NCI-H2196 treated with DMSO at 0.1 percent for 48 hours (cell line): Measurements from ENCODE around the gene BTG2.

ENCODE experiments used
- DNase-seq: peaks from one replicate; lab custom pipeline; 2025; ENCODE audit not compliant: unreplicated experiment; lab: John Stamatoyannopoulos, UW

The BTG2 gene

GRCh38 chr1:203338335-203339036 lies 33.2 kb downstream of the BTG2 start:
- peak; percentile 40 for DNase-seq

GRCh38 chr1:203340112-203340790 lies 34.9 kb downstream of the BTG2 start:
- peak; percentile 82 for DNase-seq

GRCh38 chr1:203342192-203342940 lies 37.0 kb downstream of the BTG2 start:
- no peak for DNase-seq

GRCh38 chr1:203343956-203344754 lies 38.8 kb downstream of the BTG2 start:
- no peak for DNase-seq

GRCh38 chr1:203346060-203346768 lies 40.9 kb downstream of the BTG2 start:
- no peak for DNase-seq

- no peak for DNase-seq
These were observed 41.4 kb downstream of the BTG2 start for GRCh38 chr1:203346769-203347102.

- no peak for DNase-seq
These were observed 43.8 kb downstream of the BTG2 start for GRCh38 chr1:203349166-203349565.

GRCh38 chr1:203349773-203350524 lies 44.6 kb downstream of the BTG2 start:
- DNase-seq, result no peak

GRCh38 chr1:203351037-203351625 lies 45.8 kb downstream of the BTG2 start, which contains the start of gene FMOD:
Gene FMOD, minus strand, starts transcription at chr1:203351122. Its CDS starts 2,852 bp downstream, at chr1:203348270.
- no peak for DNase-seq

GRCh38 chr1:203353486-203353885 lies 48.2 kb downstream of the BTG2 start:
- DNase-seq, result no peak

GRCh38 chr1:203354246-203354645 lies 48.9 kb downstream of the BTG2 start:
- no peak for DNase-seq

GRCh38 chr1:203359010-203359571 lies 53.8 kb downstream of the BTG2 start:
- DNase-seq, result no peak
